Mesothelial cell of epicardium (in vitro differentiated cells): ENCODE results near the gene GKN1. TPM values are rescaled to one million over a fixed set of nuclear protein-coding genes. Genes with fewer than 3 reads are reported as not detected.
"Not testable (repeated sequence)": the region's sequence is repeated elsewhere in the genome, so short reads cannot be mapped to it uniquely, and the experiment has no call there.

Source experiments
- DNase-seq, 2 experiments: peaks; one replicate each; pipeline ENCODE4 v3.0.0; 2021; ENCODE audit warnings: low spot score in 2 of 2; ENCODE audit not compliant: unreplicated experiment in 2 of 2
- H3K27ac Mint-ChIP-seq: 2 replicates; pipeline ENCODE4 v1.8.0; 2021; ENCODE audit warnings: mixed read lengths
- H3K27me3 Mint-ChIP-seq: 2 replicates; pipeline ENCODE4 v1.8.0; 2021; ENCODE audit warnings: low read depth, mixed read lengths
- H3K36me3 Mint-ChIP-seq: 2 replicates; pipeline ENCODE4 v1.8.0; 2021; ENCODE audit warnings: mixed read lengths
- H3K4me1 Mint-ChIP-seq: 2 replicates; pipeline ENCODE4 v1.8.0; 2021; ENCODE audit warnings: mixed read lengths
- H3K4me3 Mint-ChIP-seq: 2 replicates; pipeline ENCODE4 v1.8.0; 2021; ENCODE audit warnings: mild to moderate bottlenecking, moderate library complexity, mixed read lengths
- H3K9me3 Mint-ChIP-seq: 2 replicates; pipeline ENCODE4 v1.8.0; 2021; ENCODE audit warnings: mixed read lengths
- total RNA-seq: library from RNA; stranded (reverse); gene quantifications from 3 replicates; pipeline ENCODE4 v1.2.1, GENCODE V29; 2021
- TF ChIP-seq, protein P1 (sequence below): fragments of 200-600 bp; sonication (generic); IDR thresholded peaks from one replicate; pipeline ENCODE4 v1.5.0; 2021; ENCODE audit warnings: antibody characterized with exemption; ENCODE audit not compliant: unreplicated experiment

GKN1 gene
- total RNA-seq, 1 donor from 2014 or later: not detected

DNA sequence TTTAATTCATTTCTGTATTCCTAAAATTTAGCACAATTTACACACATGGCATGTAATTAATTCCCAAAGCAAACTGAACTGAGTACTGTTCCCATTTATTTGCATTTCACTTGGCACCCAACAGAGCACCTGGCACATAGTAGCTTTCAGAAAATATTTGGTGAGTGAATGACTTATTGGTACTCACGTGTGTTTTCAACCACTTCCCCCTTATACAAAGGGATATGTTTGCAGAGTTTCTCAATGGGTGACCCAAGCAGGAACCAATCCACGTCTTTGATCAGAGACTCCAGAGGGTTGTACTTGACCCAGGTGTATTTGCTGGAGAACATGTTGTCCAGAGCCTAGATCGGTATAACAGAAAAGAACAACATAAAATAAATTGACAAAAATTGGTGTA lies 28.3 kb upstream of the GKN1 start:
- Mint-ChIP-seq H3K27me3 (peaks cover 13% of the 10 kb centered on the region), H3K9me3 (peaks cover 10% of the 10 kb centered on the region), H3K4me3 (no peak overlapping the region), H3K4me1 (peaks cover 4% of the 10 kb centered on the region), H3K36me3 (no peaks in the 10 kb centered on the region), H3K27ac (no peak overlapping the region)
- TF ChIP-seq, protein P1, sequence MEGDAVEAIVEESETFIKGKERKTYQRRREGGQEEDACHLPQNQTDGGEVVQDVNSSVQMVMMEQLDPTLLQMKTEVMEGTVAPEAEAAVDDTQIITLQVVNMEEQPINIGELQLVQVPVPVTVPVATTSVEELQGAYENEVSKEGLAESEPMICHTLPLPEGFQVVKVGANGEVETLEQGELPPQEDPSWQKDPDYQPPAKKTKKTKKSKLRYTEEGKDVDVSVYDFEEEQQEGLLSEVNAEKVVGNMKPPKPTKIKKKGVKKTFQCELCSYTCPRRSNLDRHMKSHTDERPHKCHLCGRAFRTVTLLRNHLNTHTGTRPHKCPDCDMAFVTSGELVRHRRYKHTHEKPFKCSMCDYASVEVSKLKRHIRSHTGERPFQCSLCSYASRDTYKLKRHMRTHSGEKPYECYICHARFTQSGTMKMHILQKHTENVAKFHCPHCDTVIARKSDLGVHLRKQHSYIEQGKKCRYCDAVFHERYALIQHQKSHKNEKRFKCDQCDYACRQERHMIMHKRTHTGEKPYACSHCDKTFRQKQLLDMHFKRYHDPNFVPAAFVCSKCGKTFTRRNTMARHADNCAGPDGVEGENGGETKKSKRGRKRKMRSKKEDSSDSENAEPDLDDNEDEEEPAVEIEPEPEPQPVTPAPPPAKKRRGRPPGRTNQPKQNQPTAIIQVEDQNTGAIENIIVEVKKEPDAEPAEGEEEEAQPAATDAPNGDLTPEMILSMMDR: no peak
- DNase-seq: no peak

DNA sequence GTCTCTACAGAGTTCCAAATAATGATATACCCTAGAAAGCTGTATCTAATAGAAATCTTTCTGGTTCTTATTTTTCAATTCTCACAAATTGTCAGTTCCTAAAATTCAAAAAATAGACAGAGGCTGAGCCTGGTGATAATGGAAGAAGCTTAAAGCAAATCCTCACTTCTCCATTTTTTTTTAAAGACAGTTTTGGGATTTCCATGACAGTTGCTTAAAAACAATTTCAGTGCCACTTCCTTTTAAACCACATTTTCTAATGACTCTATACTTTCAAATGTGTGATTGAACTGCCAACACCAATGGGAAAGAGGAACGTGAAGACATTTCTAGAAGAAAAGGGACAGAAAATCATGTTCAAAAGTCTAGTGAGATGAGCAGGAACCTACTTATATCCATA lies 25.7 kb upstream of the GKN1 start:
- DNase-seq: no peak
- H3K4me1 Mint-ChIP-seq: peaks cover 3% of the 10 kb centered on the region
- H3K36me3 Mint-ChIP-seq: no peaks in the 10 kb centered on the region
- H3K9me3 Mint-ChIP-seq: peaks cover 6% of the 10 kb centered on the region
- H3K27me3 Mint-ChIP-seq: peaks cover 14% of the 10 kb centered on the region
- TF ChIP-seq, protein P1: no peak
- H3K4me3 Mint-ChIP-seq: no peak overlapping the region
- H3K27ac Mint-ChIP-seq: no peak overlapping the region

DNA sequence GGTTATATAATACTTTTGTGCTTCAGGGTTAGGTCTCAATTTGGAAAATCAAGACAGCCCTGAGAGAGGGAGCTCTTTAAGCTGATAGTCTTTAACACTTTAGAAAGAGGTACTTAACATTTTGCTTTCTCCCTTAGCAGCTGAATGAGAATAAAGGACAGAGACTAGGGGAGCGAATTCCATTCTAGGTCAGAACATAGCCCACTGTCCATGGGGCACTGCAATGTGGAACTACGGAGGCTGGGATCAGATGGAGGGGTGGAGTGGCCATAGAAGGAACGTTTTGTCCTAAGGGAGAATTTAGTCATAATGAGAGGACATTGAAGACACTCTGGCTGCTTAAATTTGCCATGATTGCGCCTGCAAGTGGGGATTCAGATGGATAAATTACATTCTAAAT lies 22.5 kb upstream of the GKN1 start:
- Mint-ChIP-seq H3K9me3 (peaks cover 4% of the 10 kb centered on the region), H3K36me3 (no peaks in the 10 kb centered on the region), H3K27me3 (peaks cover 14% of the 10 kb centered on the region), H3K4me1 (no peaks in the 10 kb centered on the region), H3K4me3 (no peak overlapping the region), H3K27ac (no peak overlapping the region)
- TF ChIP-seq, protein P1: no peak
- no peak for DNase-seq

DNA sequence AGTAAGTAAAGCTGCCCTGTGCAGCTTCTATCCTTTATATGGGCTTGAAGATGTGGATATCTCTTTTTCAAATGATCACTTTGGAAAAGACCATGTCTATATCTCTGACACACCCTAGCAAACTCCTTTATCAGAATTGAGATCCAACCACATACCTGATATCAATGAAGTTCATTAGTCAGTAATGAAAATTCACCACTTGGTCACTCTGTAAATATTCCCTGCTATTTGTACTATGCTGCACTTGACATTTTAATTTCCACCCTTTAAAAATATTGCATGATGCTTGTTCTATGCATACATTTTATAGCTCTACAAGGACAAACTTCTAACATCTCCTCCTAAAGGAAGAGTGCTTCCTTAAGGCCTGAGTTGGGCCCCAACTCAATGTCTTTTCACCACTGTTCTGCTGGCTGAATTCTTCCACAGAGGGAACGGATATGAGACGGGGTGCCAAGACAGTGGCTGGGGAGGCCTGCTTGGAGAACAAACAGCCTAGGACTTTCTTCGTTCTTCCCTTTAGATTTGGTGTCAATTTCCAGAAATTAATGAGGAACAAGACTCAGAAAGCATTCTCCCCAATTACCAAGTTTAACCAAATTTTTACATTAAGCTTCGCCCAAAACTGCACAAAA lies 21.4 kb upstream of the GKN1 start, which contains the start of gene GKN2:
Gene GKN2, minus strand, starts transcription at position 7 of the 635 bp plus-strand sequence. CDS start 32 bp downstream, outside the sequence.
- Mint-ChIP-seq H3K36me3 (no peaks in the 10 kb centered on the region), H3K27ac (no peak within 1 kb of the TSS), H3K27me3 (peaks cover 14% of the 10 kb centered on the region), H3K4me1 (no peaks in the 10 kb centered on the region), H3K4me3 (no peak within 1 kb of the TSS), H3K9me3 (peaks cover 4% of the 10 kb centered on the region)
- no peak for DNase-seq
- TF ChIP-seq, protein P1: no peak

DNA sequence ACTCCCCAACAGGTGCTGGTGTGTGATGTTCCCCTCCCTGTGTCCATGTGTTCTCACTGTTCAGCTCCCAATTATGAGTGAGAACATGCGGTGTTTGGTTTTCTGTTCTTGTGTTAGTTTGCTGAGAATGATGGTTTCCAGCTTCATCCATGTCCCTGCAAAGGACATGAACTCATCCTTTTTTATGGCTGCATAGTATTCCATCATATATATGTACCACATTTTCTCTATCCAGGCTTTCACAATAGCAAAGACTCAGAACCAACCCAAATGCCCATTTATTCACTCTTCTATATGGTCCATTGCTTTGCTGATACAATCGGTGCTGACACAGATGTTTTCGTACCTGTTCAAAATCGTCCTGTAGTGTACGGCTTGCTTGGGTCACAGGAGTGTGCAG lies 19.0 kb upstream of the GKN1 start:
- H3K36me3 Mint-ChIP-seq, H3K27ac Mint-ChIP-seq, H3K9me3 Mint-ChIP-seq, H3K4me1 Mint-ChIP-seq, H3K4me3 Mint-ChIP-seq, DNase-seq: not testable (repeated sequence)
- peaks cover 16% of the 10 kb centered on the region for H3K27me3 Mint-ChIP-seq

DNA sequence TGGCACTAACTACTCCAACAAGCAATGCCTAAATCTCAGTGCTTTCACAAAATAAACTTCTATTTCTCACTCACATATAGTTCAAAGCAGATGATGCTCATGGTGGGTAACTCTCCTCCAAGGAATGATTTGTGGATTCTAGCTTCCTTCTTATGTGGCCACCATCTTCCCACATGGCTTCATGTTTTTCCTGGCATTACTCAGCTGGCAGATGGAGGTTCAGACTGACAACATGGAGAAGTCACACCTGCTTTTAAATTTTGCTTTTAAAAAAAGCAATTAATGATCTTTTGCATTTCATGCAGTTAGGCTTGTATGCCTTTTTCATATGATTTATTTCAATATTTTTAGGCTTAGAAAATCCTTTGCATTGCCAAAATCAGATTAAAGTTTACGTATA lies 15.4 kb upstream of the GKN1 start:
- Mint-ChIP-seq H3K27ac (no peak overlapping the region), H3K4me1 (no peaks in the 10 kb centered on the region), H3K9me3 (peaks cover 11% of the 10 kb centered on the region), H3K4me3 (no peak overlapping the region), H3K36me3 (no peaks in the 10 kb centered on the region), H3K27me3 (peaks cover 8% of the 10 kb centered on the region)
- TF ChIP-seq, protein P1: no peak
- no peak for DNase-seq
